ENCODE measurements around the gene WFS1.

WFS1 gene

DNA sequence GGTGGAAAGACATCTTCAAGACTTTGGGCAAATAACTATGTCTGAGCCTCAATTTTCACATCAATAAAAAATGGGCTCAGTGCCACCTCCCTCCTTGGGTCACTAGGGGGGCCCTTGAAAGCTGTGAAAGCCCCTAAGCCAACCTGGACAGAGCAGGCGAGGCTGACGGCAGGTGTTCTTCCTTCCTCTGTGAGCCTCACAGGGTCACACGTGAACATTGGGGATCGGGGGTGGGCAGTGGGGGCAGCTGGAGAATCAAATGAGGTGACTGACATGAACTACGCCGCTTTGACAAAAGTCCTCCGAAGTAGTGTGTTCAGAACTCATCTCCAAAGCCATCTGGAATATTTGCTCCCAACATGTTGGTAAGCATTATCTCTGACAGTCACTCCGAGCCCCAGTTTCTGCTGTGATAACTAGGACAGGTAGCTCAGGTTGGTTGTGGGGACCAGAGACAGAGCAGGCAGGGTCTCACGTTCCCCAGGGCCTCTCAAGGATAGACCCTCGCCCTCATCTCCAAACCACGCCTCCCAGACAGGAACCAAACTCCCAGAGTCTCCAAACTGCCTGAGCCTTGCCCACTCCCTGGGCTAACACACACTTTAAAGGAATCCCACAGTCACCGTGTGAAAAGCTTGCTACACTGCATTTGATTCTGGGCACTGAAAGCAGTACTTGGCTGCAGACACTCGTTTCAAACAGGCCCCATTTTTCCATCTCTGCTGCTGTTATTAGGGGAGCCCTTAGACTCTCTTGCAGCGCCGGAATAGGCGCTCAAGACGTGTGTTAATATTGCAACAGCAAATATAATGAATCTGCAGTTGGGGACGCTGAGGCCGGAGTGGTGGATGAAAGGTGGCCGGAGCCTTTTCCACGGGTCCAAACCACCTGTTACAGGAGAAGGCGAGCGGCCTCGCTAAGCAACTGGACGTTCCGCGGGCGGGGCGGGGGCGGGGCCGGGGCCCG lies 717 bp upstream of the WFS1 start:
- TF ChIP-seq, protein P1, sequence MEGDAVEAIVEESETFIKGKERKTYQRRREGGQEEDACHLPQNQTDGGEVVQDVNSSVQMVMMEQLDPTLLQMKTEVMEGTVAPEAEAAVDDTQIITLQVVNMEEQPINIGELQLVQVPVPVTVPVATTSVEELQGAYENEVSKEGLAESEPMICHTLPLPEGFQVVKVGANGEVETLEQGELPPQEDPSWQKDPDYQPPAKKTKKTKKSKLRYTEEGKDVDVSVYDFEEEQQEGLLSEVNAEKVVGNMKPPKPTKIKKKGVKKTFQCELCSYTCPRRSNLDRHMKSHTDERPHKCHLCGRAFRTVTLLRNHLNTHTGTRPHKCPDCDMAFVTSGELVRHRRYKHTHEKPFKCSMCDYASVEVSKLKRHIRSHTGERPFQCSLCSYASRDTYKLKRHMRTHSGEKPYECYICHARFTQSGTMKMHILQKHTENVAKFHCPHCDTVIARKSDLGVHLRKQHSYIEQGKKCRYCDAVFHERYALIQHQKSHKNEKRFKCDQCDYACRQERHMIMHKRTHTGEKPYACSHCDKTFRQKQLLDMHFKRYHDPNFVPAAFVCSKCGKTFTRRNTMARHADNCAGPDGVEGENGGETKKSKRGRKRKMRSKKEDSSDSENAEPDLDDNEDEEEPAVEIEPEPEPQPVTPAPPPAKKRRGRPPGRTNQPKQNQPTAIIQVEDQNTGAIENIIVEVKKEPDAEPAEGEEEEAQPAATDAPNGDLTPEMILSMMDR (IDR thresholded peaks at IDR 0.05; ENCODE audit: insufficient read depth, low read length, missing control alignments) = no peak
- no peak for DNase-seq (ENCODE audit: low read depth, low spot score)
- ChIA-PET CTCF (interaction anchor here (0.8 to 35.9 kb wide), 3 partner anchors 18 to 74 kb away, joined by 3 to 1359 read pairs (median 211); no protein-coding TSS in a partner anchor), POLR2A (interaction anchor here (0.7 kb wide), 1 partner anchor 14 kb away, joined by 4 read pairs; no protein-coding TSS in a partner anchor)
- peak overlapping the region; percentile 51 for H3K4me3 ChIP-seq (ENCODE audit: low read depth, low read length)

DNA sequence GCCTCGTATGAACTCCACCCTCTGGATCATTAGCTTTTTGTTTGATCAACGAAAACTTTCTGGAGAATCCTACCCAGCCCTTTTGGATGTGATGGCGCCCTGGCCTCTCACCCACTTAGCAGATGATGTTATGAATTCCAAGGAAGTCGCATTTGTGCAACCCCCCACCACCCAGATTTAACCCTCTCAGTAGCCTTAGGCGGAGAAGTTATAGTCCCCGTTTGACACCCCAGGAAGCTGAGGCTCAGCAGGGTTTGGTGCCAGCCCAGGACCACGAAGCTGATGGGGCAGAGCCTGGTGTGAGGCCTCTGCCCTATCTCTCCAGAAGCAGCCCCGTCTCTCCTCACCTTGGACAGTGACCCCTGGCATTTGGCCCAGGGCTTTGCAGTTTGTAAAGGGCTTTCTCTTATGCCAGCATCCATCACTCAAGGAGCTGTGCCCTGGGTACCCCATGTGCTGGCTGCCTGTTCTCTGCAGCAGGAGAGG lies 1.0 kb downstream of the WFS1 start:
- CTCF ChIA-PET = interaction anchor here (1.1 to 35.9 kb wide), 5 partner anchors 10 to 55 kb away, joined by 3 to 1359 read pairs (median 4); no protein-coding TSS in a partner anchor
- H3K4me3 ChIP-seq (ENCODE audit: low read depth, low read length) = peak overlapping the region; percentile 87
- no peak for DNase-seq (ENCODE audit: low read depth, low spot score)
- POLR2A ChIA-PET = no interaction called here
- TF ChIP-seq, protein P1 (IDR thresholded peaks at IDR 0.05; ENCODE audit: insufficient read depth, low read length, missing control alignments) = no peak

DNA sequence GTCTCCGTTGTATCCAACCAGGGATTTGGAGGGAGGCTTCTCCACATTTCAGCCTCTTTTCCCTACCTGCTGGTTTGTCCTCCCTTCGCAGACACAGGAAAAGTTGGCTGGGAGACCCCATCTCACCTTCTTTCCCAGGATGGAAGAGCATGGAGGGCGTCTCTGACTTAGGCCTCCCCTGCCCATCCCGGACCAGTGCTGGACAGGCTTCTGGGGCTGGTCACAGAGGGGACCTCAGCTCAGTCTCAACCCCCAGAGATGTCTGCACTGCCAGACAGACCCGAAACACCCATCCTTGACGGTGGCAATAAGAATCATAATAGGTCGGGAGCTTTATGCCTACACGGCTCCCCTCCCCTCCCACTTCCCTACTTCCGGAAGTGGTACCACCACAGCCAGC lies 1.6 kb downstream of the WFS1 start:
- peak overlapping the region; percentile 87 for H3K4me3 ChIP-seq (ENCODE audit: low read depth, low read length)
- ChIA-PET CTCF (interaction anchor here (13.1 to 35.9 kb wide), 2 partner anchors 20 to 54 kb away, joined by 211 to 1359 read pairs; no protein-coding TSS in a partner anchor), POLR2A (no interaction called here)
- TF ChIP-seq, protein P1 (IDR thresholded peaks at IDR 0.05; ENCODE audit: insufficient read depth, low read length, missing control alignments) = no peak
- no peak for DNase-seq (ENCODE audit: low read depth, low spot score)

DNA sequence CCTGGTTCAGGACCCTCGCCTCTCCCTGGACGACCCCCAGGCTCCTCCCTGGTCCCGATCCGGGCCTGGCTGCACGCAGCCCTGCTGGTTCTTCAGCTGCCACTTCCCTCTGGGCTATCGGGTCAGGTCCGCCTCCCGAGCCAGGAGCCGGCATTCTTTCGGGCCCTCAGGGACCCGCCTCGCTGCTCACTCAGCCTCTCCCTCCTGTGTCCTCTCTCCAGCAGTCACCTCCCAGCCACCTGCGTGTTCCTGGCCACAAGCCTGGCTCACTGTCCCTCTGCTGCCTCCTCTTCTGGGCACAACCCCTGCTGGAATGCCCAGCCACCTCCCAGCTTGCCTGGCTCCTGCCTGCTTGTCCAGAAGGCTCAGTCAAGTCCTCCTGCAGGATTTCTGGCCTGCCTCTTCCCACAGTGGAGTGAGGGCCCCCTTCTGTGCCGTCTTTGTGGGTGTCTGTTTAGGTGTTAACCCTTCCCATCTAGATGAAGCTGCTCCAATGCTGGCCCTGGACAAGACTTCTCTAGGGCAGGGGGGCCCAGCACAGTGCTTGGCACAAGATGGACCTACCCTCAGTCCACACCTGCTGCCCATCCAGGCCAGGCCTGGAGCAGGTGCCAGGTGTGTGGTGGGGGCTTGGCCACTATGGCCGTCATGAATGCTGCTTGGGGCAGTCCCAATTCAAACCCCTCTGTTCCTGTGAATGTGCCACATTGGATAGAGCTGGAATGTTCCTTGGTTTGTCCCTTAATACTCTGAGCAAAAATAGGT lies 2.2 kb downstream of the WFS1 start:
- POLR2A ChIA-PET = no interaction called here
- CTCF ChIA-PET = interaction anchor here (1.5 to 35.9 kb wide), 5 partner anchors 8 to 54 kb away, joined by 4 to 1359 read pairs (median 8); no protein-coding TSS in a partner anchor

DNA sequence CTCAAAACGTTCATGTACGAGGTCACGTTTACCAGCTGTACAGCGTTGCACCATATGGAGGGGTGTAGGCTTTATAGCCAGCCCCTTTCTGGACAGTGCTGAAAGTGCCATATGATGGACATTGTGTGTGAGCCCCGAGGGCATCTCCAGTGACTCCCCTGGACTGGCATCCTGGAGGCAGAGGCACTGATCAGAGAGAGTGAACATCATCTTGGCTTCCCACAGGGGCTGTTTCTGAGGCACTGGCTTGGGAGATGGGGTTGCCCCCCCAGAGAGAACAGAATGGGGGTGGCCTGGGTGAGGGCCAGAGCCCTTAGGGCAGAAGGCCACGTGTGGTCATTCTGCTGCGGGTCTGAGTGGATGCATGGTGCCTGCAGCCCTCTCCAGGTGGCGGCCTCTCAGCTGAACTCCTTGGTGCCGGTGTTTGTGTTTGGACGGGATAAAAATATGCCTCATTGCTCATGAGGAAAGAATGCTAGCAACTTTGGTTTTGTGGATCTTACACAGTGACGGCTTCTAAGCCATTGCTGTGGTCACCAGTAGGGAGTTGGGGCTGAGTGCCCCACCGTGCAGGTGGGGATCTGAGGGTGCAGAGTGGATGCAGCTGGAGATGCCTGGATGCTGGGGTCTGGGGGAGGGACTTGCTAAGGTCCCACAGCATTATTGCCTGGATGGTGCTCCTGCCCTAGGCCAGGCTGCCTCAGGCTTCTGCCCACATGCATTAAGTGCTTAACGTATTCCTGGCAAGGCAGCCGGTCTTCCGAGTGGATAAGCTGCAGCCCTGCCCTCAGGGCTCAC lies 3.4 kb downstream of the WFS1 start:
- CTCF ChIA-PET = interaction anchor here (1.5 to 35.9 kb wide), 4 partner anchors 9 to 52 kb away, joined by 4 to 1359 read pairs (median 8); no protein-coding TSS in a partner anchor
- peak overlapping the region; percentile 15 for H3K4me3 ChIP-seq (ENCODE audit: low read depth, low read length)
- TF ChIP-seq, protein P1 (IDR thresholded peaks at IDR 0.05; ENCODE audit: insufficient read depth, low read length, missing control alignments) = no peak
- POLR2A ChIA-PET = no interaction called here
- DNase-seq (ENCODE audit: low read depth, low spot score) = peak; percentile 33

More for the DNA sequence above, 2.2 kb downstream of the WFS1 start:
- TF ChIP-seq, protein P1 (IDR thresholded peaks at IDR 0.05; ENCODE audit: insufficient read depth, low read length, missing control alignments) = no peak
- no peak overlapping the region; the same call in 1 of the 2 replicates for H3K4me3 ChIP-seq (ENCODE audit: low read depth, low read length)
- DNase-seq (ENCODE audit: low read depth, low spot score) = no peak

Measured in AG04449 (cell line).